Activated CD4-positive, alpha-beta memory T cell treated with anti-CD3 and anti-CD28 coated beads, Interleukin-2, amount 10 ng/mL, durations not matched to agents 7 days and 5 days (primary cell): ENCODE results near the gene CDY2A. TPM values are rescaled to one million over a fixed set of nuclear protein-coding genes. Genes with fewer than 3 reads are reported as not detected.
"Not testable (repeated sequence)": the region's sequence is repeated elsewhere in the genome, so short reads cannot be mapped to it uniquely, and the experiment has no call there.

Source experiments
- CTCF ChIA-PET: fragments of 350-600 bp; sonication (Branson Sonifier 250); formaldehyde crosslinking; loops from one replicate; lab custom pipeline; 2021; ENCODE audit warnings: antibody characterized with exemption, inconsistent platforms; lab: Charles Lee
- POLR2A ChIA-PET: fragments of 350-600 bp; sonication (Branson Sonifier 250); formaldehyde crosslinking; loops from one replicate; lab custom pipeline; 2021; ENCODE audit warnings: antibody characterized with exemption; lab: Charles Lee
- DNase-seq: peaks from one replicate; pipeline ENCODE4 v3.0.0-alpha.2; 2020
- H3K27ac Mint-ChIP-seq: one replicate; pipeline ENCODE4 v1.8.0; 2021; ENCODE audit warnings: mild to moderate bottlenecking, mixed read lengths
- H3K27me3 Mint-ChIP-seq: one replicate; pipeline ENCODE4 v1.8.0; 2021; ENCODE audit warnings: mixed read lengths
- H3K36me3 Mint-ChIP-seq: one replicate; pipeline ENCODE4 v1.8.0; 2021; ENCODE audit warnings: low read depth, mixed read lengths
- H3K4me1 Mint-ChIP-seq: one replicate; pipeline ENCODE4 v1.8.0; 2021; ENCODE audit warnings: mixed read lengths
- H3K4me3 Mint-ChIP-seq: one replicate; pipeline ENCODE4 v1.8.0; 2021; ENCODE audit warnings: mild to moderate bottlenecking, mixed read lengths
- H3K9me3 Mint-ChIP-seq: one replicate; pipeline ENCODE4 v1.8.0; 2021; ENCODE audit warnings: mixed read lengths
- total RNA-seq, 2 experiments: library from RNA; stranded (reverse); gene quantifications; one replicate each; pipeline ENCODE4 v1.2.3, GENCODE V29; 2021

The CDY2A gene, protein sequence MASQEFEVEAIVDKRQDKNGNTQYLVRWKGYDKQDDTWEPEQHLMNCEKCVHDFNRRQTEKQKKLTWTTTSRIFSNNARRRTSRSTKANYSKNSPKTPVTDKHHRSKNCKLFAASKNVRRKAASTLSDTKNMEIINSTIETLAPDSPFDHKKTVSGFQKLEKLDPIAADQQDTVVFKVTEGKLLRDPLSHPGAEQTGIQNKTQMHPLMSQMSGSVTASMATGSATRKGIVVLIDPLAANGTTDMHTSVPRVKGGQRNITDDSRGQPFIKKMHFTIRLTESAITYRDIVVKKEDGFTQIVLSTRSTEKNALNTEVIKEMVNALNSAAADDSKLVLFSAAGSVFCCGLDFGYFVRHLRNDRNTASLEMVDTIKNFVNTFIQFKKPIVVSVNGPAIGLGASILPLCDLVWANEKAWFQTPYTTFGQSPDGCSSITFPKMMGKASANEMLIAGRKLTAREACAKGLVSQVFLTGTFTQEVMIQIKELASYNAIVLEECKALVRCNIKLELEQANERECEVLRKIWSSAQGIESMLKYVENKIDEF
- not detected for total RNA-seq

DNA sequence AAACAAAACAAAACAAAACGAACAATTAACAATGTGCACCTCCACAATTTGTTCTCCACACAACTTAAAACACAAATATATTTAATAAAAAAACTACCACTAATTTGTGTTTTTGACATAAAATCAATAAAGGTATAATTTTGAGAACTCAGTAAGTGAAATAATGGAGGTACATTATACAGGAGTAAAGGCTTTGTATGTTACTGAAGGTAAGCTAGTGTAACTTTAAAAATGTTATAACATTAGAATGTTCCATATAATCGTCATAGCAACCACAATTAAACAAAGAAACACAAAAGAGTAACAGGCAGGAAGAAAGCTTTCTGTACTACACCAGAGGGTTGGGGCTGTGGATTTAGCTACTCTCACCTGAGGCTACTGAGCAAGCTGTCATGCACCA, at the start of gene CDY2A:
TSS of gene CDY2A (plus strand) at position 301 of the 400 bp plus-strand sequence. CDS start 328 bp downstream, outside the sequence.
- POLR2A ChIA-PET, DNase-seq, H3K4me1 Mint-ChIP-seq, H3K27ac Mint-ChIP-seq, H3K4me3 Mint-ChIP-seq, H3K27me3 Mint-ChIP-seq, H3K36me3 Mint-ChIP-seq, CTCF ChIA-PET, H3K9me3 Mint-ChIP-seq: not testable (repeated sequence)

DNA sequence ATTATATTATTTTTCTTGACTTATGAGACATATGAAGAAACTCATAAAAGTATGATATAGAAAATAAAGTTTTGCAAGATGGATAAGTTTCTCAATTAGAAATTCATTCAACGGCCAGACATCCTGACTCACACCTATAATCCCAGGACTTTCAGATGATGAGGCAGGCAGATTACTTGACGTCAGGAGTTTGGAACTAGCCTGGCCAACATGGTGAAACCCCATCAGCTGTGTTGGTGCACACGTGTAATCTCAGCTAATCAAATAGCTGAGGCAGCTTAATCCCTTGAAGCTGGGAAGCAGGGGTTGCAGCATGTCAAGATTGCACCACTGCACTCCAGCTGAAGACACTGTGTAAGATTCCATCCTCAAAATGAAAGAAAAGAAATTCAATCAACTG, 28.0 kb upstream of the CDY2A start:
- H3K4me3 Mint-ChIP-seq, H3K4me1 Mint-ChIP-seq, POLR2A ChIA-PET, H3K9me3 Mint-ChIP-seq, H3K36me3 Mint-ChIP-seq, H3K27ac Mint-ChIP-seq, DNase-seq, CTCF ChIA-PET, H3K27me3 Mint-ChIP-seq: not testable (repeated sequence)

DNA sequence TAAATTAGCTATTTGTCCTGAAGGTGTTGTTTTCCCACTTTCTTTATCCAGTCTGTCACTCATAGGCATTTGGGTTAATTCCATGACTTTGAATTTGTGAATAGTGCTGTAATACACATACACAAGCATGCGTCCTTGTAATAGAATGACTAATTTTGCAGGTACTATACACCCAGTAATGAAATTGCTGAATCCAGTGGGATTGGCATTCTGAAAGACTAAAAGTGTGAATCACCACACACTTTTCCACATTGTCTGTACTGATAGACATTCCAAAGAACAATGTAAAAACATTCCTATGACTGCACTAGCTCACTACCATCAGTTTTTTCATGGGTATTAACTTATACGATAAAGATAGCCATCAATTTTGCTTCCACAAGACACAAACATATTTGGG, 27.3 kb upstream of the CDY2A start:
- H3K9me3 Mint-ChIP-seq, H3K27me3 Mint-ChIP-seq, H3K36me3 Mint-ChIP-seq, H3K4me1 Mint-ChIP-seq, H3K4me3 Mint-ChIP-seq, POLR2A ChIA-PET, H3K27ac Mint-ChIP-seq, DNase-seq, CTCF ChIA-PET: not testable (repeated sequence)

DNA sequence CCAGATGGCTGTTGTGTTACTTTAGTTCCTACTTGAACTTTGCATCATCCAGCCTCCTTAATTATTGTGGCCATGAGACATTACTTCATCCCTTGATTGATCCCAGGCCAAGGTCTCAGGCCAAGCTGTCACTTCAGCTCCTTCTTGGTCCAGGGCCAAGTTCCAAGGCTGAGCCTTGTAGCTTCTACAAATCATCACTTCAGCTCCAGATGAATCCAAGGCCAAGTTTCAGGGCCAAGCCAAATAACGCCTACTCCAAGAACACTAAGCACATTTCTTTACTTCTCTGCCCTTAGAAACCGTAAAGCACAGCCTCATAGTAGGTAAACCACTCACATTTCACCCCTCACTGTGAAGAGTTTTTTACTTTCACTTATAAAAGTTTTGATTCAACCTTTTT, 1.7 kb upstream of the CDY2A start:
- H3K9me3 Mint-ChIP-seq, H3K27me3 Mint-ChIP-seq, H3K4me1 Mint-ChIP-seq, POLR2A ChIA-PET, DNase-seq, CTCF ChIA-PET, H3K36me3 Mint-ChIP-seq, H3K4me3 Mint-ChIP-seq, H3K27ac Mint-ChIP-seq: not testable (repeated sequence)

DNA sequence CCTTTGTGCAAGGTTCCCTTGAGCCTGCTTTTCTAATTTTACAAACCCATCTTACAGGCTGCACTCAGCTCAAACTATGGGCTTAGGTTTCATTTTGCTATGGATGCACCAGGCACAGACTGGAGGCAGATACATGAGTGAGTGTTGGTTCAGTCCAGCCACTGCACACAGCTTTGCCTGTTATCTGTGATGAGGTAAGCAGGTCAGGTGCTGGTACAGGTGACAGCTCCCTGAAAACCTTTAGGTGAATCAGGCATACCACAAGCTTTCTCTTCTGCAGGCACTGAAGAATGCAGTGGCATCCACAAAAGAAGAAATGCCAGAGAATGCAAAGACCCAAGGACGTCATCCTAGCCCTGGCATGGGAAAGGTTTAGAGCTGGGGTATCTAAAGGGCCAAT, 3.3 kb downstream of the CDY2A start:
- POLR2A ChIA-PET, H3K36me3 Mint-ChIP-seq, H3K4me1 Mint-ChIP-seq, H3K9me3 Mint-ChIP-seq, H3K27me3 Mint-ChIP-seq, H3K27ac Mint-ChIP-seq, DNase-seq, H3K4me3 Mint-ChIP-seq, CTCF ChIA-PET: not testable (repeated sequence)

DNA sequence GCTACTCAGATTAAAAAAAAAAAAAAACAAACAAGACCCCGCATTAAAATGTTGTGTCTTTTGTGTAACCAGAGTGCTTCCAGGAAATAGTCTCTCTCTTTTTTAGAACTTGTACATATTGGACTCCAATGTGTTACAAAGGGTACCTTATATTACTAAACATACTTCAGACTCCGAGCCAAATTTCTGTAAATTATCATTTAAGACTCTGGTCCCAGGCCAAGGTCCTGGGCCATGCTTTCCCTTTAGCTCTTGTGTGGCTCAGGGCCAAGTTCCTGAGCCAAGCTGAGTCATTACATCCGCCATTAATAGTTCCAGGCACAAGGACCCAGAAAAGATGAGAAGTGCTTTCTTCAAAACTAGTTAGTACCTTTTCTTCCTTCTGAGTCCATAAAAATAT, 4.6 kb downstream of the CDY2A start:
- H3K36me3 Mint-ChIP-seq, H3K27me3 Mint-ChIP-seq, H3K4me1 Mint-ChIP-seq, CTCF ChIA-PET, H3K4me3 Mint-ChIP-seq, H3K27ac Mint-ChIP-seq, H3K9me3 Mint-ChIP-seq, POLR2A ChIA-PET, DNase-seq: not testable (repeated sequence)

DNA sequence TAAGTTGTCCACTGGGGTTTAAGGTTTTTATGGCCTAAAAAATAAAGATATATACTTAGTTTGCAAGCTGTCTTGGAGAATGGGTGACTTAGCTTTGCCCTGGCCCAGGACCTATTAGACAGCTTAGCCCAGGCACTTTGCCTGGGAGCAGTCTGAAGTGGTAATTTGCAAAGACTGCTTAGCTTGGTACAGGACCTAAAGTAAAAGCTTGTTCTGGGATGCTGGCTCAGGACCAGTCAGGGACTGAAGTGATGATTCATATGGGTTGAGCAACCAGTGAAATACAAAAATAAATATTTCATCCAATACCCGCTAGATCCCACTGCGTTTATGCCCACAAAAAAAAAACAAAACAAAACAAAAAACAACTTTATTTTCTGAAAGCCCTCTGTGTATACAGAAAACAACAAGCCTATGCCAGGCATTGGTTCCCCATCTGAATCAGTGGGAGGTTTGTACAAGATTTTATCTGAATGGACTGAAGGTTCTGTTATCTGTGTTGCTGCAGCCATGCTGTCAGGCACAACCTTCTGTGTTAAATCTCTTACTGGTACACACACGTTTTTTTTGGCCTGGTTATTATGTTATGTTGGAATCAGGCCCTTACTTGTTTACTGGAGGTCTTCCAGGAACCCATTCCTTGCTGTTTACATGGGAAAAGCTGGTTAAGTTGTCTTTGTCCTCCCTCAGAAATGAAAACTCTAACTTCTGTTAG, 8.7 kb downstream of the CDY2A start:
- H3K36me3 Mint-ChIP-seq, H3K9me3 Mint-ChIP-seq, POLR2A ChIA-PET: not testable (repeated sequence)

DNA sequence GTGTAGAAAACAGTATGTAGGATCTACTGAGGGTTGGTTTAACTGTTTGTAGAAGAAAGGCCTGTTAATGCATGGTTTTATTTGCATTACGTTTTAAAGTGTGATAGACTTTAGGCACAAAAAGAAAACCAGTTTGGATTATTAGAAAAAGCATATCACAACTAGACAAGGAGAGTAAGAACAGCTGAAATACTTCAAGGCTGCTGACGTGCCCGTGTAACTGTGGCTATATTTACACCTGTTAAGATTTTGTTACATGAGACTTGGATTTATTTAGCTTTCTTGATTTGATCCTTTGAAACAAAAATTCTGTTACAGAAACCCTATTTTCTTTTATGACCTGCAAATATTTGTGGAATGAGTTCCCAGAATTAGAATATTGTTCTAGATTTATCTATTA, 9.3 kb downstream of the CDY2A start:
- H3K36me3 Mint-ChIP-seq, H3K9me3 Mint-ChIP-seq, H3K4me1 Mint-ChIP-seq, POLR2A ChIA-PET, H3K4me3 Mint-ChIP-seq, H3K27me3 Mint-ChIP-seq, H3K27ac Mint-ChIP-seq, CTCF ChIA-PET, DNase-seq: not testable (repeated sequence)

More for the DNA sequence above, 8.7 kb downstream of the CDY2A start:
- H3K4me3 Mint-ChIP-seq, CTCF ChIA-PET, H3K4me1 Mint-ChIP-seq, H3K27ac Mint-ChIP-seq, H3K27me3 Mint-ChIP-seq, DNase-seq: not testable (repeated sequence)

DNA sequence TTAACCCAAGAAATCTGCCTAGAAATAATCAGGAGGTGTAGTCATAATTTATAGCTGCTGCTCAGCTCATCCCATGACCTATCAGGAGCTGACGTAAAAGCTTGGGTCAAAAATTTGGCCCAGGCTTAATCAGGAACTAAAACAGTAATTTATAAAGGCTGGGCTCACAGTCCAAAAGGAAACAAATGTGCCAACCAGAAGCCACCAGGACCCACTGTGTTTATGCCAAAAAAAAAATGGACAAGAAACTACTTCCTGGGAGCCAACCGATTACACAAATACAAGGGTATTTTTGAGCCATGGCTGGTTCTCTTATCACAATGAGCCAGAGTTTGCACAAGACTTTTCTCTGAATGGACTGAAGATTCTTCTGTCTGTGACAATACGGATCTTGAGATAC, 19.4 kb downstream of the CDY2A start:
- POLR2A ChIA-PET, DNase-seq, H3K27me3 Mint-ChIP-seq, H3K4me3 Mint-ChIP-seq, H3K4me1 Mint-ChIP-seq, H3K36me3 Mint-ChIP-seq, H3K27ac Mint-ChIP-seq, H3K9me3 Mint-ChIP-seq, CTCF ChIA-PET: not testable (repeated sequence)

DNA sequence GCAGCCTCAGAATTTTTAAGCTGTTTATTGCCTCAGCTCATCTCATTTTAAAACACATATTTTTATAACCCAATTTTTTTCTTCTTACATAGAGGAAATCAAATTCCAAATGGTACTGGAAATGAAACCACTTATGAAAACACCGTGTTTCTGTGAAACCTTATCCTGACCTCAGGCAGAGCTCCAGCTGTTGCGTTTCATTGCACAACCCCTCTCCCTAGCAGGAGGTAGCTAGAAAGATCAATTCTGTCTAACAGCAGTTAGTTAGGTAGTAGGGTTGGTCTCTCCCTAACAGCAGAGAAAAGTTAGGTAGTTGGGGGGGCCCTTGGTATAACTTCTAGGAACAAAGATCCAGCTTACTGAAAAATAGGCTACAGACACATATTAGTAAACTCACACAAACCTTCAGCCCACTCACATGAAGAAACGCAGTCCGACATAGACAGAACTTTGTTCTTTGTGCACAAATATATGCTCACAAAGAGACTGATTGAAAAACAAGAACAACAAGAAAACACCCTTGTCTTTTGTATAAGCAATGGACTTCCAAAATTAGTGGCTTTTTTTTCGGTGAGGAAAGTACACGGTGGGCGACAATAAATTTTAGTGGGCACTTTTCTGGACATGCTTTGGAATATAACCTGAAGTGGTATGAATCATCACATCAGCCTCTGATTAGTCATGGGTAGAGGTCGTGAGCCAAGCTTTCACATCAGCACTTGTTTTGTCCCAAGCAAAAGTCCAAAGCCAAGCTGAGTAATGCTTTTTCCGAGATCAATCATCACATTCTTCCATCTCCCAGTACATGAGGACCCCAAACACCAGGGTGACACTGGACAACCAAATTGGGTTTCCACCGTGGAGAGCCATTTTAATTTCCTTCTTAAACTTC, 22.8 kb downstream of the CDY2A start:
- POLR2A ChIA-PET, CTCF ChIA-PET, H3K4me3 Mint-ChIP-seq, H3K27me3 Mint-ChIP-seq, DNase-seq, H3K36me3 Mint-ChIP-seq, H3K27ac Mint-ChIP-seq, H3K4me1 Mint-ChIP-seq, H3K9me3 Mint-ChIP-seq: not testable (repeated sequence)

DNA sequence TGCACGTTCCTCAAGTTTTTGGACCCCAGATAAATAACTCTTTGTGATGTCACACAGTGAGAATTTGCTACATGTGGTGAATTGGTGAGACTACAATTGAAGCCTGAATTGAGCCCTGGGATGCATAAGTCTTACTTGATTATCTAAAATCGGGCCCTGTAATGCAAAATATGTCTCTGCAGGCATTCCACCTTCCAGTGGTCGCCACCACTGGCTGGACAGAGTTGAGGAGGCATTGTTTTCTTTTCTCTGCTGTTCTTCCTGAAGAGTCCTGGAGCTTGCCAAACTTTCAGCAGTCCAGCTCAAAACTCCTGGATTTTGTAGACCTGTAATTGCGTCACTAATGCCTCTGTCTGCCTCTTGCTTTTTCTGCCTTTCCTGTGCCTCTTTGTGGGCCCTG, 23.5 kb downstream of the CDY2A start:
- DNase-seq, H3K27ac Mint-ChIP-seq, H3K27me3 Mint-ChIP-seq, H3K36me3 Mint-ChIP-seq, H3K4me1 Mint-ChIP-seq, CTCF ChIA-PET, POLR2A ChIA-PET, H3K9me3 Mint-ChIP-seq, H3K4me3 Mint-ChIP-seq: not testable (repeated sequence)

DNA sequence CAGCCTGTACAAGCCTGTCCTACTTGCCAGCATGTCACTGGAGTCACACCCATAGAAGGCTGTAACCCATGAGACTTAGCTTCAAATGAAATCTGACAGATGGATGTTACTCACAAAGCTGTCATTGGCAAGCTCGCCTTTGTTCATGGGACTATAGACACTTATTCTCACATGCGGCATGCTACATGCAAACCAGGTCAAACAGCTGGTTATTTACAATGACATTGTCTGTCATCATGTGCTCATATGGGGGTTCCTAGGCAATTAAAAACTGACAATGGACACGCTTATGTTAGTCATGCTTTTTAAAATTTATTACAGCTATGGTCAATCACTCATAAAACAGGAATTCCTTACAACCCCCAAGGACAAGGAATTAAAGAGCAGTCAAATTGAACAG, 30.9 kb downstream of the CDY2A start:
- POLR2A ChIA-PET, CTCF ChIA-PET: not testable (repeated sequence)

DNA sequence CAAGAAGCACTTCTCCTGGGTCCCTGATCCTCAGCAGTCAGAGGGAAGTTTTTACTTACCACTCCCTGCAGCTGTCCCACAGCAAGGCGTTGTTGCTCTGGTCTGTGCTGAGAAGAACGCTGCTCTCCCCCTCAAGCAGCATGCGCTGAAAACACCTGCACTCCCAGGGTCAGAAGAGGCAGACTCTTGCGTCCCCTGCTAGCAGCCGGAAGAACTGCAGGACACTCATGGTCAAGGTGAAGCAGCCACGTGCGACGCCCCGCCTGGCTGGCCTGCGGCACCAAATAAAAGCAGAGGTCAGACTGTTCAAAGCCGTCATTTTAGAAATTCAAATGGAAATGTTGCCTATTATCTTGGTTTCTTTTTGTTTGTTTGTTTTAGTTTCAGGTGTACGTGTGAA, 47.9 kb downstream of the CDY2A start:
- H3K27me3 Mint-ChIP-seq, H3K27ac Mint-ChIP-seq, H3K4me3 Mint-ChIP-seq, DNase-seq, CTCF ChIA-PET, POLR2A ChIA-PET, H3K4me1 Mint-ChIP-seq, H3K36me3 Mint-ChIP-seq, H3K9me3 Mint-ChIP-seq: not testable (repeated sequence)

More for the DNA sequence above, 30.9 kb downstream of the CDY2A start:
- H3K27ac Mint-ChIP-seq, DNase-seq, H3K9me3 Mint-ChIP-seq, H3K27me3 Mint-ChIP-seq, H3K36me3 Mint-ChIP-seq, H3K4me1 Mint-ChIP-seq, H3K4me3 Mint-ChIP-seq: not testable (repeated sequence)
